ENCODE data around the gene SBK2.
A peak's percentile ranks its signal among the peaks of the same experiment; 100 is the strongest.

SBK2 gene

DNA sequence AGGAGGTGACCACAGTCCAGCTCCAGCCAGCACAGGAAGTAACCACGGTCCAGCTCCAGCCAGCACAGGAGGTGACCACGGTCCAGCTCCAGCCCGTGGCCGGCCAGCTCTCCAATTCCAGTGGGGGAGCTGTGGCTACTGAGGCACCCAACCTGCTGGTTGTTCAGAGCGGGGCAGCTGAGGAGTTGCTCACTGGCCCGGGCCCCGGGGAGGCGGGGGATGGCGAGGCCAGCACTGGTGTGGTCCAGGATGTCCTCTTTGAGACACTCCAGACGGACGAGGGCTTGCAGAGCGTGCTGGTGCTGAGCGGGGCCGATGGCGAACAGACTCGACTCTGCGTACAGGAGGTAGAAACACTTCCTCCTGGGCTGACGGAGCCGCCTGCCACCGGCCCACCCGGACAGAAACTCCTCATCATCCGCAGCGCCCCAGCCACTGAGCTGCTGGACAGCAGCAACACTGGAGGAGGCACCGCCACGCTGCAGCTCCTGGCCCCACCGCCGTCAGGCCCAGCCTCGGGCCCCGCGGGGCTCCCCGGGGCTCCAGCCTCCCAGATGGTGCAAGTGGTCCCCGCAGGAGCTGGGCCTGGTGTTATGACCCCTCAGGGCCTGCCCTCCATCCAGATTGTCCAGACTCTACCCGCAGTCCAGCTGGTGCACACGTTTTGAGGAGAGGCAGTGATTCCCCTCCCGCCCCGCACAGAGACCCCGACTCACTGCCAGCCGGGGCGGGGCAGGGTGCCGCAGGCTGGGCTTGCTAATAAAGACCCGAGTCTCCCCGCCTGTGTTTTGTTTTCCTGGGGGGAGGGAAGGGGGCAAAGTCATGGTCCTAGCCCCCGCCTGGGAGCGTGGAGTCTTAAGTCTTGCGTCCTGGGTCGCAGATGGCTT is 53.0 kb downstream of the SBK2 start:
- Histone ChIP-seq H3K27me3 (ENCODE audit: control insufficient read depth, insufficient read depth, low read length) (no peaks in the 10 kb centered on the region), H3K36me3 (ENCODE audit: control insufficient read depth, insufficient read depth, low read length) (peaks cover 3% of the 10 kb centered on the region), H3K27ac (ENCODE audit: low read depth, low read length) (peak overlapping the region; percentile 95), H3K4me1 (ENCODE audit: control insufficient read depth, insufficient read depth, low read length) (peaks cover 34% of the 10 kb centered on the region), H3K4me3 (ENCODE audit: low read length) (peak overlapping the region; percentile 70), H3K9ac (ENCODE audit: low read length) (no peak overlapping the region)

DNA sequence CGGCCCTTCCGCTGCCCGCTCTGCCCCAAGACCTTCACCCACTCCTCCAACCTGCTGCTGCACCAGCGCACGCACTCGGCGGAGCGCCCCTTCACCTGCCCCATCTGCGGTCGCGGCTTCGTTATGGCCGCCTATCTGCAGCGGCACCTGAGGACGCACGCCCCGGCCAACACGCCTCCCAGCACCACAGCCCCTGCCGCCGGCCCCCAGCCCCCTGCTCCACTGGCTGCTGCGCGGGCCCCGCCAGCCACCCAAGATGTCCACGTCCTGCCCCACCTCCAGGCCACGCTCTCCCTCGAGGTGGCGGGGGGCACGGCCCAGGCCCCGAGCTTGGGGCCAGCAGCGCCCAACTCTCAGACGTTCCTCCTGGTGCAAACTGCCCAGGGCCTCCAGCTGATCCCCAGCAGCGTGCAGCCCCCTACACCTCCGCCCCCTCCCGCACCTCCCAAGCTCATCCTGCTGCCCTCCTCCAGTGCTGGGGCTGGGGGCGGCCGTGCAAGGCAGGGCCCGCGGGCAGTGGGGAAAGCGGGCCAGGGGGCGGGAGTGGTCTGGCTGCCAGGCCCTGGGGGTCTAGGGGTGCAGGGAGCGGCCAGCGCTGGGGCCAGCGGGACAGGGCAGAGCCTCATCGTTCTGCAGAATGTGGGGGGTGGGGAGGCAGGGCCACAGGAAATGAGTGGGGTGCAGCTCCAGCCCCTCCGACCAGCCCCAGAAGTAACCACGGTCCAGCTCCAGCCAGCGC is 53.8 kb downstream of the SBK2 start:
- peaks cover 32% of the 10 kb centered on the region for H3K4me1 ChIP-seq (ENCODE audit: control insufficient read depth, insufficient read depth, low read length)
- H3K27me3 ChIP-seq (ENCODE audit: control insufficient read depth, insufficient read depth, low read length): no peaks in the 10 kb centered on the region
- H3K36me3 ChIP-seq (ENCODE audit: control insufficient read depth, insufficient read depth, low read length): peaks cover 3% of the 10 kb centered on the region
- no peak overlapping the region for H3K9ac ChIP-seq (ENCODE audit: low read length)
- H3K27ac ChIP-seq (ENCODE audit: low read depth, low read length): no peak overlapping the region
- no peak overlapping the region for H3K4me3 ChIP-seq (ENCODE audit: low read length)

DNA sequence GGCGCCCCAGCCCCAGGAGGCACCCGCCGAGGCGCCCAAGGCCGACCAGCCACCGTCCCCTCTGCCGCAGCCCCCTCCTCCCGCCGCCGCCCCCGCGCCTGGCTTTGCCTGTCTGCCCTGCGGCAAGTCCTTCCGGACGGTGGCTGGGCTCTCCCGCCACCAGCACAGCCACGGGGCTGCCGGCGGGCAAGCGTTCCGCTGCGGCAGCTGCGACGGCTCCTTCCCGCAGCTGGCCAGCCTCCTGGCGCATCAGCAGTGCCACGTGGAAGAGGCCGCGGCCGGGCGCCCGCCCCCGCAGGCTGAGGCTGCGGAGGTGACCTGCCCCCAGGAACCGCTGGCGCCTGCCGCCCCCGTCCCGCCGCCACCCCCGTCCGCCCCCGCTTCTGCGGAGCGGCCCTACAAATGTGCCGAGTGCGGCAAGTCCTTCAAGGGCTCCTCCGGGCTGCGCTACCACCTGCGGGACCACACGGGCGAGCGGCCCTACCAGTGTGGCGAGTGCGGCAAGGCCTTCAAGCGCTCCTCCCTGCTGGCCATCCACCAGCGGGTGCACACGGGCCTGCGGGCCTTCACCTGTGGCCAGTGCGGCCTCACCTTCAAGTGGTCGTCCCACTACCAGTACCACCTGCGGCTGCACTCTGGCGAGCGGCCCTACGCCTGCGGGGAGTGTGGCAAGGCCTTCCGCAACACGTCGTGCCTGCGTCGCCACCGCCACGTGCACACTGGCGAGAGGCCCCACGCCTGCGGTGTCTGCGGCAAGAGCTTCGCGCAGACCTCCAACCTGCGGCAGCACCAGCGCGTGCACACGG is 54.6 kb downstream of the SBK2 start:
- H3K4me3 ChIP-seq (ENCODE audit: low read length): no peak overlapping the region
- H3K4me1 ChIP-seq (ENCODE audit: control insufficient read depth, insufficient read depth, low read length): peaks cover 29% of the 10 kb centered on the region
- peaks cover 3% of the 10 kb centered on the region for H3K36me3 ChIP-seq (ENCODE audit: control insufficient read depth, insufficient read depth, low read length)
- H3K27me3 ChIP-seq (ENCODE audit: control insufficient read depth, insufficient read depth, low read length): no peaks in the 10 kb centered on the region
- H3K27ac ChIP-seq (ENCODE audit: low read depth, low read length): no peak overlapping the region
- H3K9ac ChIP-seq (ENCODE audit: low read length): no peak overlapping the region

DNA sequence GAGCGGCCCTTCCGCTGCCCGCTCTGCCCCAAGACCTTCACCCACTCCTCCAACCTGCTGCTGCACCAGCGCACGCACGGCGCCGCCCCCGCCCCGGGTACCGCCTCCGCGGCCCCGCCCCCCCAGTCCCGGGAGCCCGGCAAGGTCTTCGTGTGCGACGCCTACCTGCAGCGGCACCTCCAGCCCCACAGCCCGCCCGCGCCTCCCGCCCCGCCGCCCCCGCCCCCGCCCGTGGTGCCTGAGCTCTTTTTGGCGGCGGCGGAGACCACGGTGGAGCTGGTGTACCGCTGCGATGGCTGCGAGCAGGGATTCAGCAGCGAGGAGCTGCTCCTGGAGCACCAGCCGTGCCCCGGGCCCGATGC is 55.2 kb downstream of the SBK2 start:
- peaks cover 23% of the 10 kb centered on the region for H3K4me1 ChIP-seq (ENCODE audit: control insufficient read depth, insufficient read depth, low read length)
- H3K27ac ChIP-seq (ENCODE audit: low read depth, low read length): no peak overlapping the region
- no peak overlapping the region for H3K4me3 ChIP-seq (ENCODE audit: low read length)
- H3K27me3 ChIP-seq (ENCODE audit: control insufficient read depth, insufficient read depth, low read length): no peaks in the 10 kb centered on the region
- no peak overlapping the region for H3K9ac ChIP-seq (ENCODE audit: low read length)
- H3K36me3 ChIP-seq (ENCODE audit: control insufficient read depth, insufficient read depth, low read length): peaks cover 3% of the 10 kb centered on the region

DNA sequence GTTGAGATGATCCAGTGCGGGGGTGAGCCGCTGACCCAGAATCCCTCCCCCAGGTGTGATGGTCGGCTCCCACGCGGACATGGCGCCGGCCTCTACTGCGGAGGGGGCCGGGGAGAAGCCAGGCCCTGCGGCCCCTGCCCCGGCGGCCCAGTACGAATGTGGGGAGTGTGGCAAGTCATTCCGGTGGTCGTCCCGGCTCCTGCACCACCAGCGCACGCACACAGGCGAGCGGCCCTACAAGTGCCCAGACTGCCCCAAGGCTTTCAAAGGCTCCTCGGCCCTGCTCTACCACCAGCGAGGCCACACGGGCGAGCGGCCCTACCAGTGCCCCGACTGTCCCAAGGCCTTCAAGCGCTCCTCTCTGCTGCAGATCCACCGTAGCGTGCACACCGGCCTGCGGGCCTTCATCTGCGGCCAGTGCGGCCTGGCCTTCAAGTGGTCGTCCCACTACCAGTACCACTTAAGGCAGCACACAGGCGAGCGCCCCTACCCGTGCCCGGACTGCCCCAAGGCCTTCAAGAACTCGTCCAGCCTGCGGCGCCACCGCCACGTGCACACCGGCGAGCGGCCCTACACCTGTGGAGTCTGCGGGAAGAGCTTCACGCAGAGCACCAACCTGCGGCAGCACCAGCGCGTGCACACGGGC is 55.7 kb downstream of the SBK2 start:
- Histone ChIP-seq H3K27ac (ENCODE audit: low read depth, low read length) (no peak overlapping the region), H3K4me1 (ENCODE audit: control insufficient read depth, insufficient read depth, low read length) (peaks cover 18% of the 10 kb centered on the region), H3K27me3 (ENCODE audit: control insufficient read depth, insufficient read depth, low read length) (no peaks in the 10 kb centered on the region), H3K4me3 (ENCODE audit: low read length) (no peak overlapping the region), H3K9ac (ENCODE audit: low read length) (no peak overlapping the region), H3K36me3 (ENCODE audit: control insufficient read depth, insufficient read depth, low read length) (peaks cover 3% of the 10 kb centered on the region)

DNA sequence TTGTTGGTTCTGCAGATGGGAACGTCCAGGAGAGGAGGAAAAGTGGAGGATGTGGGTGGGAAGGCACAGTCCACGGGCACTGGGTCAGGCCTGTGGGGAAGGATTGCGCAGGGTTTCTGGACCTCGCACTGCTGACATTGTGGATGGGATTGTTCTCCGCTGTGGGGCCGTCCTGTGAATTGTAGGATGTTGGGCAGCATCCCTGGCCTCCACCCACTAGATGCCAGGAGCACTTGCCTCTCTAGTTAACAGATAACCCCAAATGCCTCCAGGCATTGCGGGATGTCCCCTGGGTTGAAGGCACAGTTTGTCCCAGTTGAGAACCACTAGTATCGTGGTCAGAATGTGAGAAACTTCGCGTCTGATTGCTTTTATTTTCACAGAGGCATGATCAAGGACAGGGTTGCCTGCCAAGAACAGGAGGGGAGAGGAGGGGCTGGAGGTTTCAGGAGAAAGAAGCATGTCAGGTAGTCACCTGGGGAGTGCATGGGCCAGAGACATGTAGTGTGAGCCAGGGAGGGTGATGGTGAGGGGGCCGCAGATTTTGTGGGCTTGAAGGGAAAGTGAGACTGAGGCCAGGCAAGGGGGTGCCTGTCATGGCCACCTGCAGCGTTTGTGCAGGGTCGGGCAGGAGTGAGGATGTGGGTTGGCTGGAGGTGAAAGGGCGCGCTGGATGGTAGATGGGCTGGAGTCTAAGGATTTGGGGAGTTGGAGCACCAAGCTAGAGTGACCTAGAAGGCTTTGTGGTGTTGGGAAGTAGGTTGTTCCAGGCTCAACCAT is 57.3 kb downstream of the SBK2 start:
- Histone ChIP-seq H3K27ac (ENCODE audit: low read depth, low read length) (no peak overlapping the region), H3K4me1 (ENCODE audit: control insufficient read depth, insufficient read depth, low read length) (peaks cover 11% of the 10 kb centered on the region)

DNA sequence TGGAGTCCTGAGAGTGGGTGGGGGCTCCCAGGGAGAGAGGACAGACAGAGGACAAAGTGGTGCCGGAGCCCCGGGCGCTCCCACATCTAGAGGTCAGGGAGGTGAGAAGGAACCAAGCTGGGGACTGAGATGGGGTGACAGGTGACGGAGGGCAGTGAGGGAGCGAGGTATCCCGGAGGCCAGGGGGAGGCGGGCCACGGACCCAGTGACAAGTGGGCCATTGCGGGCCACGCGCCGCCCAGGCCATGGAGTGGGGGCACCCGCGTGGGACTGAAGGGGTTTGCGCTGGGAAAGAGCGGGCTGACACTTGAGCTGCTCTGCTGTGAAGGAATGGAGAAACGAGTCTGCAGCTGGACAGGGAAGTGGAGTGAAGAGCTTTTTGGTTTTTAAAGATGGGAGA is 57.9 kb downstream of the SBK2 start:
- H3K36me3 ChIP-seq (ENCODE audit: control insufficient read depth, insufficient read depth, low read length): peaks cover 3% of the 10 kb centered on the region
- no peak overlapping the region for H3K9ac ChIP-seq (ENCODE audit: low read length)
- H3K4me1 ChIP-seq (ENCODE audit: control insufficient read depth, insufficient read depth, low read length): peaks cover 7% of the 10 kb centered on the region
- H3K27ac ChIP-seq (ENCODE audit: low read depth, low read length): no peak overlapping the region
- no peak overlapping the region for H3K4me3 ChIP-seq (ENCODE audit: low read length)
- H3K27me3 ChIP-seq (ENCODE audit: control insufficient read depth, insufficient read depth, low read length): no peaks in the 10 kb centered on the region

More for the DNA sequence above, 57.3 kb downstream of the SBK2 start:
- Histone ChIP-seq H3K4me3 (ENCODE audit: low read length) (no peak overlapping the region), H3K27me3 (ENCODE audit: control insufficient read depth, insufficient read depth, low read length) (no peaks in the 10 kb centered on the region), H3K36me3 (ENCODE audit: control insufficient read depth, insufficient read depth, low read length) (peaks cover 3% of the 10 kb centered on the region), H3K9ac (ENCODE audit: low read length) (no peak overlapping the region)
